Right lobe of liver (tissue), 4 donors: Measurements from ENCODE around the gene ZKSCAN2.

Source experiments
- POLR2A ChIP-seq: fragments of 450-650 bp; IDR thresholded peaks from one replicate; pipeline ENCODE4 v1.6.1; 2017; ENCODE audit warnings: antibody characterized with exemption, mild to moderate bottlenecking
- TF ChIP-seq, protein P1 (sequence below), 4 donors: fragments of 200-600 bp in 3 of 4; fragments of 450-650 bp in 1 of 4; IDR thresholded peaks; one replicate each; pipeline versions ENCODE4 v1.5.1 to v1.8.0; 2016 to 2022; ENCODE audit warnings: antibody characterized with exemption in 4 of 4, mild to moderate bottlenecking in 2 of 4
- donor health status: DM: no; HTN: no; CAD: no.
- donor health status: DM: no; HTN: no; CAD: no.
- donor health status: DM: no; HTN: yes; CAD: no.

DNA sequence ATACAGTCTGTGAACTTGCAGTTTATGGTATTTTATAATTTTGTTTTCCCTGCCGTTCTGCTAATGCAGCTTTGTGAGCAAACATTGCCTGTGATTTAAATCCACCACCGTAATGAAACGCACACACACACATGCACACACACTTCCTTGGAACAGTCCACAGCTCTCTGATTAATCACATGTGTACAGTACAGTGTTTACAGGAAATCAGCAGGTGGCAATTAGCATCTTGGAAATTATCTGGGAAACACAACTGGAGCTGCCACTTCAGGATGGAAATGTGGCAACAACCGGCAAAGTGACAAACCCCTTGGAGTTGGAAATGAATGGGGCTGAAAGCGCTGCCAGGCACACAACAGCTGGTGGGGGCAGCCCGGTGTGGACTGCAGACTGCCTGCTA lies 12.9 kb upstream of the ZKSCAN2 start:
- TF ChIP-seq POLR2A: no peak
- TF ChIP-seq, protein P1, sequence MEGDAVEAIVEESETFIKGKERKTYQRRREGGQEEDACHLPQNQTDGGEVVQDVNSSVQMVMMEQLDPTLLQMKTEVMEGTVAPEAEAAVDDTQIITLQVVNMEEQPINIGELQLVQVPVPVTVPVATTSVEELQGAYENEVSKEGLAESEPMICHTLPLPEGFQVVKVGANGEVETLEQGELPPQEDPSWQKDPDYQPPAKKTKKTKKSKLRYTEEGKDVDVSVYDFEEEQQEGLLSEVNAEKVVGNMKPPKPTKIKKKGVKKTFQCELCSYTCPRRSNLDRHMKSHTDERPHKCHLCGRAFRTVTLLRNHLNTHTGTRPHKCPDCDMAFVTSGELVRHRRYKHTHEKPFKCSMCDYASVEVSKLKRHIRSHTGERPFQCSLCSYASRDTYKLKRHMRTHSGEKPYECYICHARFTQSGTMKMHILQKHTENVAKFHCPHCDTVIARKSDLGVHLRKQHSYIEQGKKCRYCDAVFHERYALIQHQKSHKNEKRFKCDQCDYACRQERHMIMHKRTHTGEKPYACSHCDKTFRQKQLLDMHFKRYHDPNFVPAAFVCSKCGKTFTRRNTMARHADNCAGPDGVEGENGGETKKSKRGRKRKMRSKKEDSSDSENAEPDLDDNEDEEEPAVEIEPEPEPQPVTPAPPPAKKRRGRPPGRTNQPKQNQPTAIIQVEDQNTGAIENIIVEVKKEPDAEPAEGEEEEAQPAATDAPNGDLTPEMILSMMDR (IDR thresholded peaks at IDR 0.05): no peak
